Choroid plexus epithelial cell (primary cell): ENCODE results near the gene RAPGEF5.

Source experiments
- DNase-seq: peaks from one replicate; pipeline ENCODE4 v3.0.0-alpha.2; 2010; ENCODE audit warnings: low read depth
- H3K4me3 ChIP-seq: 2 replicates; pipeline ENCODE4 v1.5.1; 2011; ENCODE audit warnings: low read depth, mild to moderate bottlenecking, control low read depth, low read length, moderate library complexity
- CTCF ChIP-seq: conservative IDR thresholded peaks from 2 replicates; pipeline ENCODE4 v1.5.1; 2011; ENCODE audit warnings: low read depth, mild to moderate bottlenecking, control low read depth, inconsistent platforms, low read length, moderate library complexity

Gene RAPGEF5

GRCh38 chr7:22151901-22152300 is 205.1 kb downstream of the RAPGEF5 start:
- DNase-seq: no peak
- no peak for TF ChIP-seq CTCF
- no peak overlapping the region for H3K4me3 ChIP-seq

GRCh38 chr7:22150221-22150620 is 206.7 kb downstream of the RAPGEF5 start:
- no peak overlapping the region for H3K4me3 ChIP-seq
- peak; percentile 70 for DNase-seq
- TF ChIP-seq CTCF: no peak

- no peak overlapping the region for H3K4me3 ChIP-seq
- no peak for TF ChIP-seq CTCF
- DNase-seq: no peak
These were observed 209.1 kb downstream of the RAPGEF5 start for GRCh38 chr7:22147868-22148267.

GRCh38 chr7:22146961-22147512 is 209.9 kb downstream of the RAPGEF5 start:
- no peak for TF ChIP-seq CTCF
- H3K4me3 ChIP-seq: no peak overlapping the region
- peak; percentile 26 for DNase-seq

GRCh38 chr7:22144950-22145349 is 212.0 kb downstream of the RAPGEF5 start:
- TF ChIP-seq CTCF: no peak
- H3K4me3 ChIP-seq: no peak overlapping the region

GRCh38 chr7:22143491-22143890 is 213.5 kb downstream of the RAPGEF5 start:
- no peak for DNase-seq
- TF ChIP-seq CTCF: no peak
- no peak overlapping the region for H3K4me3 ChIP-seq

More at GRCh38 chr7:22144950-22145349, 212.0 kb downstream of the RAPGEF5 start:
- no peak for DNase-seq

GRCh38 chr7:22142572-22142971 is 214.4 kb downstream of the RAPGEF5 start:
- no peak for DNase-seq
- TF ChIP-seq CTCF: no peak
- no peak overlapping the region for H3K4me3 ChIP-seq
